Neural progenitor cell (in vitro differentiated cells): ENCODE measurements around the gene TDP2.

Experiments
- EZH2phosphoT487 ChIP-seq: fragments of 200-600 bp; sonication (generic); IDR thresholded peaks from 2 replicates; pipeline ENCODE4 v1.6.1; 2017; ENCODE audit warnings: antibody characterized with exemption
- TF ChIP-seq, protein P1 (sequence below): fragments of 200-600 bp; sonication (generic); IDR thresholded peaks from 2 replicates; pipeline ENCODE4 v1.5.1; 2017; ENCODE audit warnings: antibody characterized with exemption, mild to moderate bottlenecking

DNA sequence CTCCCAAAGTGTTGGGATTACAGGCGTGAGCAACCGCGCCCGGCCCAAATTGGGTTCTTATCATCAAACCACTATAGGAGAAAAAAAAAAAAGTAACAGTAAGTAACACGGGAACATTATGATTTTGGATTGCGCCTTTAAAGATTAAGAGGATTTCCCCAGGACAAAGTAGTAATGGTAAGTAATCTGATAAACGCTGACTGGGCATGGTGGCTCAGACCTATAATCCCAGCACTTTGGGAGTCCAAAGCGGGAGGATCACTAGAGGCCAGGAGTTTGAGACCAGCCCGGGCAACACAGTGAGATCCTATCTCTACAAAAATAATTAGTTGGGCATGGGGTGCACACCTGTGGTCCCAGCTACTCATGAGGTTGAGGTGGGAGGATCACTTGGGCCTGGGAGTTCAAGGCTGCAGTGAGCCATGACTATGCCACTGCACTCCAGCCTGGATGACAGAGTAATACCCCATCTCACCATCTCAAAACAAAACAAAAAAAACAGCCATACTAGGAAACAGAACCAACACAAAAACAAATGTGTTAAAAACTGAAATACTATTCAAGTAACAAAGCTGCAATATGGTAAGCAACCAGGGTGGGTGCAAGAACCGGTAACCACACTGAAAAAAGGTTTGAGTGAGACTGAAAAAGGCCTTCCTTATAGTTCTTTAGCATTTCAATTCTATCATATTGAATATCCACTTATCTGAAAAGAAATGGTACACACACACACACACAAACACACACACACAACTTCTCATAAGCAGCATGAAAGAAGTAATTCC lies 44.0 kb upstream of the TDP2 start:
- TF ChIP-seq, protein P1, sequence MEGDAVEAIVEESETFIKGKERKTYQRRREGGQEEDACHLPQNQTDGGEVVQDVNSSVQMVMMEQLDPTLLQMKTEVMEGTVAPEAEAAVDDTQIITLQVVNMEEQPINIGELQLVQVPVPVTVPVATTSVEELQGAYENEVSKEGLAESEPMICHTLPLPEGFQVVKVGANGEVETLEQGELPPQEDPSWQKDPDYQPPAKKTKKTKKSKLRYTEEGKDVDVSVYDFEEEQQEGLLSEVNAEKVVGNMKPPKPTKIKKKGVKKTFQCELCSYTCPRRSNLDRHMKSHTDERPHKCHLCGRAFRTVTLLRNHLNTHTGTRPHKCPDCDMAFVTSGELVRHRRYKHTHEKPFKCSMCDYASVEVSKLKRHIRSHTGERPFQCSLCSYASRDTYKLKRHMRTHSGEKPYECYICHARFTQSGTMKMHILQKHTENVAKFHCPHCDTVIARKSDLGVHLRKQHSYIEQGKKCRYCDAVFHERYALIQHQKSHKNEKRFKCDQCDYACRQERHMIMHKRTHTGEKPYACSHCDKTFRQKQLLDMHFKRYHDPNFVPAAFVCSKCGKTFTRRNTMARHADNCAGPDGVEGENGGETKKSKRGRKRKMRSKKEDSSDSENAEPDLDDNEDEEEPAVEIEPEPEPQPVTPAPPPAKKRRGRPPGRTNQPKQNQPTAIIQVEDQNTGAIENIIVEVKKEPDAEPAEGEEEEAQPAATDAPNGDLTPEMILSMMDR = no peak
- no peak for TF ChIP-seq EZH2phosphoT487
